Sigmoid colon (tissue), 4 donors: Measurements from ENCODE around the gene MAP2K3.

Experiments used
- EP300 ChIP-seq, 4 donors: sonication (generic); formaldehyde crosslinking; IDR thresholded peaks; one replicate each; pipeline ENCODE4 v1.6.1; 2017; ENCODE audit warnings: antibody characterized with exemption in 4 of 4
- POLR2A ChIP-seq, 2 donors: fragments of 450-650 bp; IDR thresholded peaks; one replicate each; pipeline ENCODE4 v1.6.1; 2016; ENCODE audit warnings: antibody characterized with exemption in 2 of 2, mild to moderate bottlenecking in 2 of 2, moderate library complexity in 2 of 2
- POLR2AphosphoS5 ChIP-seq, 4 donors: sonication (generic); formaldehyde crosslinking; IDR thresholded peaks; one replicate each; pipeline ENCODE4 v1.6.1; 2017; ENCODE audit warnings: antibody characterized with exemption in 4 of 4
- TF ChIP-seq, protein P1 (sequence below), 4 experiments: fragments of 450-650 bp in 3 of 4; fragments of 200-600 bp in 1 of 4; IDR thresholded peaks; one replicate each; pipeline ENCODE4 v1.5.1; 2016 to 2019; ENCODE audit warnings: antibody characterized with exemption in 4 of 4, mild to moderate bottlenecking in 3 of 4, moderate library complexity in 2 of 4

DNA sequence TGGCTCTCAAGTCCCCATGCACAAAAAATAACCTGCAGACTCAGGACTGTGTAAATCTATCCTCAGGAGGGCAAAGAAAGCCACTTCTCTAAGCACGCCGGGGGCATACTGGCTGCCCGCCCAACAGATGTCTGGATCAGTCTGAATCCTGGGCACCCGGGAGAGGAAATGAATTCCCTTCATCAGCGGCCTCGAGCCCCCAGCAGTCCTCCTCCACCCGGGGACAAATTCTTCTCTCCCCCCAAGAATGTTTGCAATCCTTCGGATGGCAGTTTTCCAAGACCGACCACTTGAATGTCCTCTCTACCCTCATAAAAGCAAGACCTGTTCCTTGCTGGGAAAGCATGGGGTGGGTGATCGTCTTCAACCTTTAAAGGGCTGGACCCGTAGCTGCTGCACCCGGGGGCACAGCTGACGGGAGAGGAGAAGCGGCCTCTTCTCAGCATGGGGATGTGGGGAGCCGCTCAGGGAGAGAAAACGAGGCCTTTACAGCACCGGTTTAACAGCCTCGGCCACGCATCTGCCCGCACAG, 9.4 kb upstream of the MAP2K3 start:
- TF ChIP-seq POLR2A (IDR thresholded peaks at IDR 0.05) = no peak
- TF ChIP-seq, protein P1, sequence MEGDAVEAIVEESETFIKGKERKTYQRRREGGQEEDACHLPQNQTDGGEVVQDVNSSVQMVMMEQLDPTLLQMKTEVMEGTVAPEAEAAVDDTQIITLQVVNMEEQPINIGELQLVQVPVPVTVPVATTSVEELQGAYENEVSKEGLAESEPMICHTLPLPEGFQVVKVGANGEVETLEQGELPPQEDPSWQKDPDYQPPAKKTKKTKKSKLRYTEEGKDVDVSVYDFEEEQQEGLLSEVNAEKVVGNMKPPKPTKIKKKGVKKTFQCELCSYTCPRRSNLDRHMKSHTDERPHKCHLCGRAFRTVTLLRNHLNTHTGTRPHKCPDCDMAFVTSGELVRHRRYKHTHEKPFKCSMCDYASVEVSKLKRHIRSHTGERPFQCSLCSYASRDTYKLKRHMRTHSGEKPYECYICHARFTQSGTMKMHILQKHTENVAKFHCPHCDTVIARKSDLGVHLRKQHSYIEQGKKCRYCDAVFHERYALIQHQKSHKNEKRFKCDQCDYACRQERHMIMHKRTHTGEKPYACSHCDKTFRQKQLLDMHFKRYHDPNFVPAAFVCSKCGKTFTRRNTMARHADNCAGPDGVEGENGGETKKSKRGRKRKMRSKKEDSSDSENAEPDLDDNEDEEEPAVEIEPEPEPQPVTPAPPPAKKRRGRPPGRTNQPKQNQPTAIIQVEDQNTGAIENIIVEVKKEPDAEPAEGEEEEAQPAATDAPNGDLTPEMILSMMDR (IDR thresholded peaks at IDR 0.05) = no peak
- no peak for TF ChIP-seq EP300 (IDR thresholded peaks at IDR 0.05)
- TF ChIP-seq POLR2AphosphoS5 (IDR thresholded peaks at IDR 0.05) = no peak
